K562 (cell line): ENCODE data around the gene IL12B. TPM values are rescaled to one million over a fixed set of nuclear protein-coding genes. Genes with fewer than 3 reads are reported as not detected.

Experiments
- ARNT ChIP-seq, 2 experiments: fragments of 450-650 bp; IDR thresholded peaks; 2 replicates each; pipeline ENCODE4 v1.6.1; 2016; ENCODE audit warnings: mild to moderate bottlenecking in 1 of 2
- CUX1 ChIP-seq: fragments of 200-800 bp; sonication (Bioruptor generic); IDR thresholded peaks from 2 replicates; pipeline ENCODE4 v1.6.1; 2016; ENCODE audit warnings: missing genetic modification characterization, missing compliant biosample characterization
- HINFP ChIP-seq: fragments of 450-650 bp; conservative IDR thresholded peaks from 2 replicates; pipeline ENCODE4 v1.6.1; 2016; ENCODE audit warnings: missing genetic modification characterization, low read depth, mild to moderate bottlenecking, control low read depth, missing compliant biosample characterization
- MAX ChIP-seq: sonication (generic); formaldehyde crosslinking; IDR thresholded peaks from 2 replicates; pipeline ENCODE4 v1.9.0; 2022; ENCODE audit warnings: mild to moderate bottlenecking, missing genetic modification reagents
- PCBP1 ChIP-seq: fragments of 200-400 bp; formaldehyde crosslinking; IDR thresholded peaks from 2 replicates; pipeline ENCODE4 v1.6.1; 2018; ENCODE audit warnings: mild to moderate bottlenecking, low read depth, low read length; ENCODE audit not compliant: poor library complexity, severe bottlenecking
- TAF1 ChIP-seq: IDR thresholded peaks from 2 replicates; pipeline ENCODE4 v1.6.1; 2011; ENCODE audit warnings: mild to moderate bottlenecking, low read length, moderate library complexity; ENCODE audit not compliant: insufficient read depth, control insufficient read depth, severe bottlenecking; ENCODE audit errors: extremely low read depth
- TBP ChIP-seq: optimal IDR thresholded peaks from 2 replicates; pipeline ENCODE3; 2011; ENCODE audit warnings: low read depth, low read length, improper control_type of control experiment
- ZBTB2 ChIP-seq: fragments of 450-650 bp; IDR thresholded peaks from 2 replicates; pipeline ENCODE4 v1.6.1; 2016; ENCODE audit warnings: antibody characterized with exemption
- ZBTB5 ChIP-seq: fragments of 450-650 bp; IDR thresholded peaks from 2 replicates; pipeline ENCODE4 v1.6.1; 2017; ENCODE audit warnings: antibody characterized with exemption
- ZNF449 ChIP-seq: fragments of 250-450 bp; sonication (Bioruptor Pico); IDR thresholded peaks from 2 replicates; pipeline ENCODE4 v1.8.0; 2022; ENCODE audit warnings: moderate library complexity, mild to moderate bottlenecking, inconsistent platforms
- polyA plus RNA-seq, 8 experiments: library from polyadenylated mRNA; depleted of rRNA in 4 of 8; stranded (reverse) in 5 of 8; unstranded in 3 of 8; fragments of >200 nt; fragmentation: Nextera tagmentation in 2 of 8; fragmentation: Illumina TruSeq in 1 of 8; extraction: Ambion mirVana in 2 of 8; extraction: Trizol in 1 of 8; gene quantifications; 2 replicates each; pipeline versions ENCODE4 v1.2.1 to v1.2.3, GENCODE V29; 2011 to 2014; ENCODE audit warnings: inconsistent platforms in 1 of 8, missing spikeins in 1 of 8
- total RNA-seq, 7 experiments: library from RNA; depleted of rRNA in 6 of 7; stranded (reverse); fragments of >200 nt in 6 of 7; fragmentation: Illumina TruSeq in 2 of 7; extraction: Trizol in 2 of 7; gene quantifications; 2 replicates each; pipeline versions ENCODE4 v1.2.1 to v1.2.3, GENCODE V29; 2011 to 2021; ENCODE audit warnings: low replicate concordance in 1 of 7
- TF ChIP-seq, protein P1 (sequence below): fragments of 250-450 bp; sonication (Bioruptor Pico); IDR thresholded peaks from 2 replicates; pipeline ENCODE4 v1.5.0; 2021

Gene IL12B
- total and polyA plus RNA-seq, 9 of the 15 experiments (the other 6 are each of a cell fraction or from before 2014, with no cell fraction given): not detected

- TF ChIP-seq TAF1 (no peak), HINFP (no peak), CUX1 (CRISPR knock-in tag) (no peak), TBP (no peak), ZBTB2 (no peak), ZBTB5 (no peak), PCBP1 (no peak), MAX (CRISPR knock-in tag) (no peak), ZNF449 (CRISPR knock-in tag) (peak; percentile 50; the same call in 1 of the 2 replicates), ARNT (IDR thresholded peaks at IDR 0.05) (no peak)
- TF ChIP-seq, protein P1, sequence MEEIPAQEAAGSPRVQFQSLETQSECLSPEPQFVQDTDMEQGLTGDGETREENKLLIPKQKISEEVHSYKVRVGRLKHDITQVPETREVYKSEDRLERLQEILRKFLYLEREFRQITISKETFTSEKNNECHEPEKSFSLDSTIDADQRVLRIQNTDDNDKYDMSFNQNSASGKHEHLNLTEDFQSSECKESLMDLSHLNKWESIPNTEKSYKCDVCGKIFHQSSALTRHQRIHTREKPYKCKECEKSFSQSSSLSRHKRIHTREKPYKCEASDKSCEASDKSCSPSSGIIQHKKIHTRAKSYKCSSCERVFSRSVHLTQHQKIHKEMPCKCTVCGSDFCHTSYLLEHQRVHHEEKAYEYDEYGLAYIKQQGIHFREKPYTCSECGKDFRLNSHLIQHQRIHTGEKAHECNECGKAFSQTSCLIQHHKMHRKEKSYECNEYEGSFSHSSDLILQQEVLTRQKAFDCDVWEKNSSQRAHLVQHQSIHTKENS (CRISPR knock-in tag): no peak
Observed at GRCh38 chr5:159337016-159337955, 7.0 kb upstream of the IL12B start (continued).
